Activated CD4-positive, alpha-beta T cell treated with anti-CD3 and anti-CD28 coated beads, Interleukin-2, amount 10 ng/mL, durations not matched to agents 24 days and 14 days (primary cell): Measurements from ENCODE around the gene ECT2. TPM values are rescaled to one million over a fixed set of nuclear protein-coding genes. Genes with fewer than 3 reads are reported as not detected.
"Not testable (repeated sequence)": the region's sequence is repeated elsewhere in the genome, so short reads cannot be mapped to it uniquely, and the experiment has no call there.

Experiments used
- DNase-seq: peaks from one replicate; pipeline ENCODE4 v3.0.0; 2022
- H3K27ac Mint-ChIP-seq: one replicate; pipeline ENCODE4 v1.8.0; 2022; ENCODE audit warnings: mild to moderate bottlenecking, mixed read lengths
- H3K27me3 Mint-ChIP-seq: one replicate; pipeline ENCODE4 v1.8.0; 2022; ENCODE audit warnings: mixed read lengths
- H3K36me3 Mint-ChIP-seq: one replicate; pipeline ENCODE4 v1.8.0; 2022; ENCODE audit warnings: low read depth, mild to moderate bottlenecking, mixed read lengths
- H3K4me1 Mint-ChIP-seq: one replicate; pipeline ENCODE4 v1.8.0; 2021; ENCODE audit warnings: mixed read lengths
- H3K4me3 Mint-ChIP-seq: one replicate; pipeline ENCODE4 v1.8.0; 2022; ENCODE audit warnings: mild to moderate bottlenecking, moderate library complexity, mixed read lengths
- H3K9me3 Mint-ChIP-seq: one replicate; pipeline ENCODE4 v1.8.0; 2021; ENCODE audit warnings: mixed read lengths
- intact Hi-C: fragments of 100-400 bp; cut with micrococcal nuclease; formaldehyde crosslinking; loops from one replicate; pipeline ENCODE4 v1.15.1; 2023
- total RNA-seq: library from RNA; stranded (reverse); gene quantifications from 2 replicates; pipeline ENCODE4 v1.2.3, GENCODE V29; 2022

Gene ECT2
- total RNA-seq, 1 donor from 2014 or later = 40.4 TPM

DNA sequence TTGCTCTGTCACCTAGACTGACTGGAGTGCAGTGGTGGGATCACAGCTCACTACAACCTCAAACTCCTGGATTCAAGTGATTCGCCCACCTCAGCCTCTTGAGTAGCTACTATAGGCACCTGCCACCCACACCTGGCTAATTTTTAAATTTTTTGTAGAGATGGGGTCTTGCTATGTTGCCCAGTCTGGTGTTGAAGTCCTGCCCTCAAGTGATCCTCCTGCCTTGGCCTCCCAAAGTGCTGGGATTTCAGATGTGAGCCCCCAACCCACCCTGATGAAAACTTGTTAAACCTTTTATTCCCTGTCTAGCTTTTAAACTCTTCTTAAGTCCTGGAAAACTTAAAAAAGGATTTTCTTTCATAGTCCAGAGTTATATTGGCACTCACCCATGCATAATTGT is 2.6 kb downstream of the ECT2 start:
- Mint-ChIP-seq H3K36me3 (peaks cover 38% of the 10 kb centered on the region), H3K27me3 (no peaks in the 10 kb centered on the region), H3K9me3 (no peaks in the 10 kb centered on the region), H3K4me1 (peaks cover 37% of the 10 kb centered on the region), H3K4me3 (peak overlapping the region; percentile 28), H3K27ac (no peak overlapping the region)
- DNase-seq = no peak
- intact Hi-C loops = loop anchor here (5.0 kb wide), 2 partner anchors 44 to 1496 kb away; no protein-coding TSS in a partner anchor

DNA sequence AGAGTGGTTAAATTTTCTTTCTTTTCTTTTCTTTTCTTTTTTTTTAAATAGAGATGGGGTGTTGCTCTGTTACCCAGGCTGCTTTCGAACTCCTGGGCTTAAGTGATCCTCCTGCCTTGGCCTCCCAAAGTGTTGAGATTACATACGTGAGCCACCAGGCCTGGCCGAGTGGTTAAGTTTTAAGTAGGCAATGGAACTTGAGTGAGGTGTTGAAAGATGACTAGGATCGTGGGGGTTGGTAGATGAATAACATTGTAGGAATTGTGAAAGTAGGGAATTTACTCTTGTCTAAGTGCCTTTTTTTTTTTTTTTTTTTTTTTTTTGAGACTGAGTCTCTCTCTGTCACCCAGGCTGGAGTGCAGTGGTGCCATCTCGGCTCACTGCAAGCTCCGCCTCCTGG is 9.9 kb downstream of the ECT2 start:
- H3K9me3 Mint-ChIP-seq, H3K27me3 Mint-ChIP-seq, H3K4me3 Mint-ChIP-seq, intact Hi-C loops, H3K27ac Mint-ChIP-seq, DNase-seq: not testable (repeated sequence)
- peaks cover 12% of the 10 kb centered on the region for H3K4me1 Mint-ChIP-seq
- H3K36me3 Mint-ChIP-seq = peaks cover 64% of the 10 kb centered on the region

DNA sequence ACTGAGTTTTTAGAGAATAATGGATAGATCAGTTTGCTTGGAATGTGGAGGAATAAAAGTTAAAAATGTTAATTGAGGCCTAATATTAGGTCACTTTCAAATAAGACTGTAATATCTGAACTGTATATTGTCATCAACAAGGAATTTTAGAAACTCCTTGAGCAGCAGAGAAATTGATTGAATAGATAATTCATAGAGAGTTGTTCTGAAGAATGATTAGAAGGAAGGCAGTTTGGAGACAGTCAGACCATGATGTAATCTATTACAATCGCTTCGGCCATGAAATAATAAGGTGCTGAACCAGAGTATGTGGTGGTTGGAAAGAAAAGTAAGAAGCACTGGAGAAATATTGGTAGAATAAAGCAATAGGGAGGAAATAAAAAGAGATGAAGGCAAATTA is 15.7 kb downstream of the ECT2 start:
- Mint-ChIP-seq H3K27me3 (no peaks in the 10 kb centered on the region), H3K27ac (no peak overlapping the region), H3K4me1 (peaks cover 7% of the 10 kb centered on the region), H3K4me3 (no peak overlapping the region), H3K36me3 (peaks cover 74% of the 10 kb centered on the region), H3K9me3 (no peaks in the 10 kb centered on the region)
- no peak for DNase-seq
- intact Hi-C loops = no loop called here

DNA sequence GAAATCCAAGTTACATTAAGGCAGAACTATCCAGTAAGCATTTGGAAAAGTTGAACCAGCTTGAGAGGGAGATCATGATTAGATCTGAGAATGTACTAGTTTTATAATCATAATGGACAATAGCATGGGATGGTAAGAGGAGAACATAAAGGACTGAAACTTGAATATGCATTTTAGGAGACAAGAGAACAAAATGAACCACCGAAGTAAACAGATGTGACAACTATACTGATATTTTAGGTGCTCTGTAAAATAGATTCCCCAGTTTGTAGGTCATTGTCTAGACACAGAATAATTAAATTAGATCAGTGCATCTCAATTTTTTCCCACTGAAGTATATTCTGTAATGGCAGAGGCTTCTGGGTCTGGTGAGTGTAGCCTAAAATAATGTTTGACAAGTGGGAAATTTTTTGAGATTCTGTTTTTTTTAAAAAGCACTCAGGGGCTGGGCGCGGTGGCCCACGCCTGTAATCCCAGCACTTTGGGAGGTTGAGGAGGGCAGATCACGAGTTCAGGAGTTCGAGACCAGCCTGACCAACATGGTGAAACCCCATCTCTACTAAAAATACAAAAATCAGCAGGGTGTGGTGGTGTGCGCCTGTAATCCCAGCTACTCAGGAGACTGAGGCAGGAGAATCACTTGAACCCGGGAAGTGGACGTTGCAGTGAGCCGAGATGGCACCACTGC is 16.3 kb downstream of the ECT2 start:
- Mint-ChIP-seq H3K27ac (no peak overlapping the region), H3K36me3 (peaks cover 76% of the 10 kb centered on the region), H3K9me3 (no peaks in the 10 kb centered on the region), H3K4me1 (peaks cover 11% of the 10 kb centered on the region), H3K4me3 (no peak overlapping the region), H3K27me3 (no peaks in the 10 kb centered on the region)
- intact Hi-C loops = no loop called here
- no peak for DNase-seq

DNA sequence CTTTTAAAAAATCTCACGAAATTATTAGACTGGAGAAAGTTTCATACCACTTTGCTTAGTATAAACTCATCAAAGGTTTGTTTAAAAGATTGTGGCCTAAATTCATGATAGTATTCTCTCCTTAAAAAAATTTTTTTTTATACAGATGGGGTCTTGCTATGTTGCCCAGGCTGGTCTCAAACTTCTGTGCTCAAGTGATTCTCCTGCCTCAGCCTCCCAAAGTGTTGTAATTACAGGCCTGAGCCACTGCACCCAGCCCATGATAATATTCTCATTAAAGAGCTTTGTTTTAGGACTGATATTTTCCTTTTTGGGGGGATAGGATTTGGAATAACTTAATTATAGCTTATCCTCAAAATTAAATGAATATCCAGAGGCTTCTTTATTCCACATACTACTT is 19.9 kb downstream of the ECT2 start:
- DNase-seq = no peak
- intact Hi-C loops = no loop called here
- Mint-ChIP-seq H3K4me1 (peaks cover 9% of the 10 kb centered on the region), H3K36me3 (peaks cover 69% of the 10 kb centered on the region), H3K9me3 (no peaks in the 10 kb centered on the region), H3K27me3 (no peaks in the 10 kb centered on the region), H3K27ac (no peak overlapping the region), H3K4me3 (no peak overlapping the region)

DNA sequence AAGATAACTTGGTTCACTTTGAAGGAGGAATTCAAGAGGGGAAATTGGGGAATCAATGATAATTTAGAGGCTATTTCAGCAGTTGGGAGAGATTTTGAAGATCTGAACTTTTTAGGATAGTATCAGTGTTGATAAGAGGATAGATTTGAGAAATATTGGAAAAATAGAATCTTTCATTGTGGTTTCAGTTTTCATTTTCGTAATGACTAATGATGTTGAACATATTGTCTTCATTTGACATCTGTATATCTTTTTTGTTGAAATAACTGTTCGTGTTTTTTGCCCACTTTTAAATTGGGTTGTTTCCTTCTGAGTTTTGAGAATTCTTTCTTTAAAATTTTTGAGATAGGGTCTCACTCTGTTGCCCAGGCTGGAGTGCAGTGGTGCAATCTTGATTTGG is 21.1 kb downstream of the ECT2 start:
- Mint-ChIP-seq H3K36me3 (peaks cover 65% of the 10 kb centered on the region), H3K4me3 (no peak overlapping the region)

DNA sequence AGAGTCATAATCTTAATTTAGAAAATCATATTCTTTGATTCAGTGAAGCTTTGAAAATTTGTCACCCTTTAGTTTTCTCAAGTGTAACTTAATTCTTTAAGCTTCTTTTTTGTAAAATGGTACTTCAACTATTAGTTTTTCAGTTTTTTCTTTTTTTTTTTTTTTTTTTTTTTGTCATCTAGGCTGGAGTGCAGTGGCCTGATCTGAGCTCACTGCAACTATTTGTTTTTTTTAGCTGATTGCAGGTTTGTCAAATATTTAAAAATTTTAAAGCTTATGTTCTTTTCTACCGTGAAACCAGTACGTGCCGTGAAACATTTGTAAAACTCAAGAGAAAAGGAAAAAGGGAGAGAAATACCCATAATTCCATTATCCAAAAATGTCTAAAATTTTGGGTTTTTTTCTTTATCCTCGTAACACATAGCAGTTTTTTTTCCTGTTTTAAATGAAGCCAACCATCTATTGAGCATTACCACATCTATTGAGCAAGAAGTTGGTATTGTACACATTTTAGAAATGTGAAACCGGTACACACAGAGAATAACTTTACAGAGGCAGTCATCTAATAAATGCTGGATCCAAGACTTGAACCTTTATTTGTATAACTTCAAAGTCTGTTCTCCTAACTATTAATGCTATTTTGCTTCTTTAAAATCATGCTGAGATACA is 25.7 kb downstream of the ECT2 start:
- no peak for DNase-seq
- intact Hi-C loops = no loop called here
- no peak overlapping the region for H3K4me3 Mint-ChIP-seq
- H3K36me3 Mint-ChIP-seq = peaks cover 59% of the 10 kb centered on the region
- H3K9me3 Mint-ChIP-seq = no peaks in the 10 kb centered on the region
- H3K27me3 Mint-ChIP-seq = no peaks in the 10 kb centered on the region
- peaks cover 10% of the 10 kb centered on the region for H3K4me1 Mint-ChIP-seq
- H3K27ac Mint-ChIP-seq = no peak overlapping the region

More for the DNA sequence above, 21.1 kb downstream of the ECT2 start:
- H3K27ac Mint-ChIP-seq = peak overlapping the region; percentile 3
- H3K9me3 Mint-ChIP-seq = no peaks in the 10 kb centered on the region
- intact Hi-C loops = no loop called here
- DNase-seq = no peak
- H3K4me1 Mint-ChIP-seq = peaks cover 9% of the 10 kb centered on the region
- H3K27me3 Mint-ChIP-seq = no peaks in the 10 kb centered on the region

DNA sequence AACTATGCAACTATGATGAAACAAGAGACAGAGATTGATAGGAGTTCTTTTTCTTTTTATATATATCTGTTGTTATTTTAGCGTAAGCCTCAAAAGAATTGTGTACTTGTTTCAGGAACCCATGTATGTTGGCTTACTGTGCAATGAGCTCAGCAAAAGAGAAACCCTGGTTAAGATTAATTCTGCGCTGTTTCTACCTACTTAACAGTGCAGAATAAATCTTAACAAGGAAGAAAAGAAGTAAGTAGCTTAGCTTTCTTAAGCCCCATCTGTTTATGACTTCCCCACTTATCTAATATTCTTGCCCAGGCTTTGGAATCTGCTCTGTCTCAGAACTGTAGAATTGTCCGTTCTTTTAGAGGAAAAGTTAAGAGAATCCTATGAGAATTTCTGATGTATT is 27.4 kb downstream of the ECT2 start:
- intact Hi-C loops = no loop called here
- H3K4me1 Mint-ChIP-seq = peaks cover 2% of the 10 kb centered on the region
- H3K27ac Mint-ChIP-seq = no peak overlapping the region
- no peaks in the 10 kb centered on the region for H3K9me3 Mint-ChIP-seq
- no peaks in the 10 kb centered on the region for H3K27me3 Mint-ChIP-seq
- peaks cover 54% of the 10 kb centered on the region for H3K36me3 Mint-ChIP-seq
- no peak for DNase-seq
- no peak overlapping the region for H3K4me3 Mint-ChIP-seq

DNA sequence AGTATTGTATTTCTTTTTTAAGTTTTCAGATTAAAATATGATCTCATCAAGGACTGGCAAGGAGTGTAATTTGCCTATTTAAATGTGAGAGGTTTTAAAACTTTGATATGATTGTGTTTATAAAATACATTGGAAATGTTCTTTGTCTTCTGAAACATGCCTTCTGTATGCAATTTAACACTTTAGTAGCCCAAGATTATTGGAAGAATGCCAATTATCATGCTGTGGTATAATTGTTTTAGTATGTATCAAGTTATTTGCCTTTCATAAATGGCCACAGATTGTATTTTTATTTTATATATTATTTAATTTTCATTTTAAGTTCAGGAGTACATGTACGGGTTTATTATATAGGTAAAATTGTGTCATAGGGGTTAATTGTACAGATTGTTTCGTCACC is 31.7 kb downstream of the ECT2 start:
- no peak for DNase-seq
- peaks cover 2% of the 10 kb centered on the region for H3K4me1 Mint-ChIP-seq
- H3K27ac Mint-ChIP-seq = no peak overlapping the region
- H3K36me3 Mint-ChIP-seq = peaks cover 39% of the 10 kb centered on the region
- no peak overlapping the region for H3K4me3 Mint-ChIP-seq
- H3K9me3 Mint-ChIP-seq = no peaks in the 10 kb centered on the region
- intact Hi-C loops = no loop called here
- no peaks in the 10 kb centered on the region for H3K27me3 Mint-ChIP-seq

DNA sequence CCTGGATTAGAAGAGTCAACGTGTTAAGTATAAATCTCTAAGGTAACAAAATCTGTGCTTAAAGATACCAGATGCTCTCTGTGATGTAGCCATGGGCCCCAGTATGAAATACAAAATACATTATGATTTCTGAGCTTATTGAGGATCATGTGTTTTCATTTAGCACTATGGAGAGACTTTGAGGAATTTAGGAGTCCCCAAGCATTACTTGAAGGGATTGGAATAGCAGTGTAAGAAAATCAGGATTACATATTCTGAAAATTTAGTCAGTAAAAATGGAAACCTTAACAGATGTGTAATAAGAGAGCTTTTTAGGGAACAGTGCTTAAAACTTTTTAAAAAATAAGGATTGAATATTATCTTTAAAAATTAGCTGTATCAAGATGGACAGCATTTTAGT is 35.5 kb downstream of the ECT2 start:
- Mint-ChIP-seq H3K9me3 (no peaks in the 10 kb centered on the region), H3K4me1 (no peaks in the 10 kb centered on the region), H3K4me3 (no peak overlapping the region), H3K36me3 (peaks cover 47% of the 10 kb centered on the region), H3K27ac (no peak overlapping the region), H3K27me3 (no peaks in the 10 kb centered on the region)
- intact Hi-C loops = no loop called here
- no peak for DNase-seq

DNA sequence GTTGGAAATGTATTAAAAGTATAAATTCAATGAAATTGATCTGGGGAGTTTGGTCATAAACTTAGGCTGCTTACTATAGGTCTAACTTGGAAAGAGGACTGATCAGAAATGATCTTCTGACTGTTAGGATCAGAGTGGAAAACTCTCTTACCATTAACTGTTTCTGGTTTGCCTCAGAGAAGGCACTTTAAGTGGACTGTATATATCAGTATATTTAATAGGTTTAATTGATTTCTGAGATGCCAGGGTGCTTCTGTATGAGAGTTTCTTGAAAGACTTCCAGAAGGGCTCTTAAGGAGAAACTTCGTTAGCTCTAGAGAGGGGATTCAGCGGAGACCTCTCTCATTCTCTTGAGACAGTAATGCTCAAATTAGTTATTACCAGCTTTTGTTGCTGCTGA is 36.5 kb downstream of the ECT2 start:
- H3K4me3 Mint-ChIP-seq = no peak overlapping the region
- H3K27ac Mint-ChIP-seq = no peak overlapping the region
- H3K36me3 Mint-ChIP-seq = peaks cover 54% of the 10 kb centered on the region
- H3K9me3 Mint-ChIP-seq = no peaks in the 10 kb centered on the region
- H3K4me1 Mint-ChIP-seq = no peaks in the 10 kb centered on the region
- intact Hi-C loops = no loop called here
- no peak for DNase-seq
- no peaks in the 10 kb centered on the region for H3K27me3 Mint-ChIP-seq

DNA sequence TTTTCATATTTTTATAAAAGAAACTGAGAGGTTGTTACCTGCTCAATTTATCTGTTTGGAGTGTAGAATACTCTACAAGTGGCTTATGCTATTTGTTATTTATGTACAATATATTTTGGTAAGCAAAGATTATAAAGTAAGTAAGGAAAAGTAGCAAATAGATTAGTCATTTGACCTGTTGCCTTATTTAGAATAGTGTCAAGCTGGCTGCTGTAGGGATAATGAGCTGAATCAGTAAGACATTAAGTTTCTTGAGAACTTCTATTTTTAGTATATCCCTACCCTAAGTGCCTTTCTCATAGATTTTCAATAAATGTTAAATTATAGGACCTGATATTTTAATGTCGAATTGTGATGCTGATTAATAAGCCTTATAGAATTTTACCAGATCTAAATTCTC is 37.2 kb downstream of the ECT2 start:
- Mint-ChIP-seq H3K4me1 (no peaks in the 10 kb centered on the region), H3K4me3 (no peak overlapping the region), H3K36me3 (peaks cover 54% of the 10 kb centered on the region), H3K27ac (no peak overlapping the region), H3K27me3 (no peaks in the 10 kb centered on the region), H3K9me3 (no peaks in the 10 kb centered on the region)
- intact Hi-C loops = no loop called here
- no peak for DNase-seq

DNA sequence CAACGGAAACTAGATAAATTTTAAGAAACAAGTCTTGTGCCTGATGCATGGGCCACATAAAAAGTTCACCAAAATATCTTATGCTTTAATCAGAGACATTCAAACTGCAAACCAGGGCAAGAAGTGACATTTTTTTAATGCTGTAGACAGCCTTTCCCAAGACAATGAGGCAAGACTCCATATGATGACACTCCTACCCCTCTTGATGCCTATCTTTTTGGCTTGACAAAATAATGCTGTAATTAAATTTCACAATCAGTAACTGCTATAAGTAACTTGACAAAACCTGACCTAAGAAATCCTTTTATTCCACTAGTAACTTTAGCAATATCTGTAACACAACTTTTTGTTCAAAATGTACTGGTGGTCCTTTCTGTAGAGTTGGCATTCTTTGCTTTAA is 48.7 kb downstream of the ECT2 start:
- H3K27me3 Mint-ChIP-seq = no peaks in the 10 kb centered on the region
- H3K4me3 Mint-ChIP-seq = no peak overlapping the region
- H3K4me1 Mint-ChIP-seq = peaks cover 8% of the 10 kb centered on the region
- H3K36me3 Mint-ChIP-seq = peaks cover 34% of the 10 kb centered on the region
- no peak for DNase-seq
- intact Hi-C loops = loop anchor here (5.0 kb wide), 1 partner anchor 47 kb away; the partner anchor contains the start of gene ECT2
- H3K27ac Mint-ChIP-seq = no peak overlapping the region
- H3K9me3 Mint-ChIP-seq = no peaks in the 10 kb centered on the region

DNA sequence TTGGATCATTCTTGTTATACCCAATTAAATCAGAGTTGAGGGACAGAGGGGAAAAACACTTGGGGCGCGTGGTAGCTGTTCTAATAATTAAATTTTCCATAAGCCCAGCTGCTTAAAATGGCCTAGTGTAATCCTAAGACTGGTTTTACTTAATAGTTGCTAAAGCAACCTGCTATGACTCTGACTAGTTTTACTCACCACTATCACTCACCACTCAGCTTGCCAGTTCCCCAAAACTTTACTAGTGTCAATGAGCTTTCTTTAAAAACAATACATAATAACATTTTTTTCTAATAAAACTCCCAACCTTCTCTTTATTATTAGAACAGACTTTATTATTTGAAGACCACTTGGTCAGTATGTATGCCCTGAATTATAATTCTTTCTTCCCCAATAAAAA is 49.6 kb downstream of the ECT2 start:
- Mint-ChIP-seq H3K27ac (no peak overlapping the region), H3K4me3 (no peak overlapping the region), H3K36me3 (peaks cover 30% of the 10 kb centered on the region), H3K27me3 (no peaks in the 10 kb centered on the region), H3K4me1 (peaks cover 8% of the 10 kb centered on the region), H3K9me3 (no peaks in the 10 kb centered on the region)
- no peak for DNase-seq
- intact Hi-C loops = no loop called here

DNA sequence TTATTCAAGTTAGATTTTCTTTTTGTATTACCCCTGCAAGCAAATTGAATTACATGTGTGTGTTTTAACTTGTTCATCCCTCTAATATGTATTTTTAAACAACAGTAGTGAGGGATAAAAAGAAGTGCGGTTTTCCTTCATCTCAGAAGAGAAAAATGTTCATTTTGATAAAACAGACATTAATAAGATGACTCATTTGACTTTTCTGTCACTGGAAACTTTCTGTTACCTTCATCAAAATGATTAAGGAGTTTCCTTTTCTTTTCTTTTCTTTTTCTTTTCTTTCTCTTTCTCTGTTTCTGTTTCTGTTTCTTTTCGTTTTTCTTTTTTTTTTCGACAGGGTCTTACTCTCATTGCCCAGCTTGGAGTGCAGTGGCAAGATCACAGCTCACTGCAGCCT is 53.0 kb downstream of the ECT2 start:
- H3K9me3 Mint-ChIP-seq = no peaks in the 10 kb centered on the region
- H3K27ac Mint-ChIP-seq = peak overlapping the region; percentile 81
- no peak for DNase-seq
- peak overlapping the region; percentile 61 for H3K4me3 Mint-ChIP-seq
- H3K4me1 Mint-ChIP-seq = peaks cover 8% of the 10 kb centered on the region
- no peaks in the 10 kb centered on the region for H3K27me3 Mint-ChIP-seq
- intact Hi-C loops = no loop called here
- H3K36me3 Mint-ChIP-seq = peaks cover 32% of the 10 kb centered on the region
